ENCODE measurements around the gene TET3.

GRCh38 chr2:73993778-73994177, 9.1 kb downstream of the TET3 start:
- TF ChIP-seq, protein P1, sequence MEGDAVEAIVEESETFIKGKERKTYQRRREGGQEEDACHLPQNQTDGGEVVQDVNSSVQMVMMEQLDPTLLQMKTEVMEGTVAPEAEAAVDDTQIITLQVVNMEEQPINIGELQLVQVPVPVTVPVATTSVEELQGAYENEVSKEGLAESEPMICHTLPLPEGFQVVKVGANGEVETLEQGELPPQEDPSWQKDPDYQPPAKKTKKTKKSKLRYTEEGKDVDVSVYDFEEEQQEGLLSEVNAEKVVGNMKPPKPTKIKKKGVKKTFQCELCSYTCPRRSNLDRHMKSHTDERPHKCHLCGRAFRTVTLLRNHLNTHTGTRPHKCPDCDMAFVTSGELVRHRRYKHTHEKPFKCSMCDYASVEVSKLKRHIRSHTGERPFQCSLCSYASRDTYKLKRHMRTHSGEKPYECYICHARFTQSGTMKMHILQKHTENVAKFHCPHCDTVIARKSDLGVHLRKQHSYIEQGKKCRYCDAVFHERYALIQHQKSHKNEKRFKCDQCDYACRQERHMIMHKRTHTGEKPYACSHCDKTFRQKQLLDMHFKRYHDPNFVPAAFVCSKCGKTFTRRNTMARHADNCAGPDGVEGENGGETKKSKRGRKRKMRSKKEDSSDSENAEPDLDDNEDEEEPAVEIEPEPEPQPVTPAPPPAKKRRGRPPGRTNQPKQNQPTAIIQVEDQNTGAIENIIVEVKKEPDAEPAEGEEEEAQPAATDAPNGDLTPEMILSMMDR (IDR thresholded peaks at IDR 0.05), result no peak
- no peak for TF ChIP-seq POLR2A (IDR thresholded peaks at IDR 0.05)
